ENCODE results near the gene CD22.

The CD22 gene

DNA sequence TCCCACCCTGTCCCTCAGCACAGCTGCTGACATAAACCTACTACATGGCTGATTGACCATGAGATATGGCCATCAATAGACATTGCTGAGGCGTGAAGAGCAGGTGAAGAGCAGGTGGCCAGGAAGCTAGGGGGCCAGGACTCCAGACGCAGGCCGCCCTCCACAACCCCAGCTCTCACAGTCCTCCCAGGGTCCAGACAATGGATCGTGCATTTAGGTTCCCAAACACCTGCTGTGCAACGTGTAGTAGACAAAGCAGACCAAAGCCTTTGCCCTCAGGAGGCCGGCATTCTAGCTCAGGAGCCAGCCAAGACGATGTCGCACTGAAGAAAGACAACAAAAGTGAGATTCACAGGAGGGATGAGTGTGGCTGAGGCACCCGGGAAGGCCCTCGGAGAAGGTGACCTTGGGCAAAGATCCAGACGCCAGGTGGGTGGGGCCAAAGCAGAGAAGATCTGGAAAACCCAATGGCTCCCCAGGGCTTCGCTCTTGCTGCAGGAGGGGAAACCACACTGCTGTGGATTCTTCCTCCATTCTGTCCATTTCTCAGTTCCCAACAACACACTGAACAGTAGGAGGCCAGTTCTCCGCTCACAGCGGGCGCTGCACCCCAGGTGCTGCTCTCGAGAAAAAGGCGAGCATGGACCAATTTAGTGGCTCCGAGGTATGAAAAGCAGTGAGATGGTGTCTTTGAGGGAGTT lies 20.1 kb downstream of the CD22 start:
- TF ChIP-seq, protein P1, sequence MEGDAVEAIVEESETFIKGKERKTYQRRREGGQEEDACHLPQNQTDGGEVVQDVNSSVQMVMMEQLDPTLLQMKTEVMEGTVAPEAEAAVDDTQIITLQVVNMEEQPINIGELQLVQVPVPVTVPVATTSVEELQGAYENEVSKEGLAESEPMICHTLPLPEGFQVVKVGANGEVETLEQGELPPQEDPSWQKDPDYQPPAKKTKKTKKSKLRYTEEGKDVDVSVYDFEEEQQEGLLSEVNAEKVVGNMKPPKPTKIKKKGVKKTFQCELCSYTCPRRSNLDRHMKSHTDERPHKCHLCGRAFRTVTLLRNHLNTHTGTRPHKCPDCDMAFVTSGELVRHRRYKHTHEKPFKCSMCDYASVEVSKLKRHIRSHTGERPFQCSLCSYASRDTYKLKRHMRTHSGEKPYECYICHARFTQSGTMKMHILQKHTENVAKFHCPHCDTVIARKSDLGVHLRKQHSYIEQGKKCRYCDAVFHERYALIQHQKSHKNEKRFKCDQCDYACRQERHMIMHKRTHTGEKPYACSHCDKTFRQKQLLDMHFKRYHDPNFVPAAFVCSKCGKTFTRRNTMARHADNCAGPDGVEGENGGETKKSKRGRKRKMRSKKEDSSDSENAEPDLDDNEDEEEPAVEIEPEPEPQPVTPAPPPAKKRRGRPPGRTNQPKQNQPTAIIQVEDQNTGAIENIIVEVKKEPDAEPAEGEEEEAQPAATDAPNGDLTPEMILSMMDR (conservative IDR thresholded peaks at IDR 0.05; ENCODE audit: low read depth), result no peak
- no peak overlapping the region for H3K27ac ChIP-seq
- POLR2A ChIA-PET (ENCODE audit: low non-redundant PET), result no interaction called here
- no peak for DNase-seq (ENCODE audit: low spot score)
- CTCF ChIA-PET, result interaction anchor here (1.8 kb wide), 1 partner anchor 146 kb away, joined by 8 read pairs; no protein-coding TSS in a partner anchor

DNA sequence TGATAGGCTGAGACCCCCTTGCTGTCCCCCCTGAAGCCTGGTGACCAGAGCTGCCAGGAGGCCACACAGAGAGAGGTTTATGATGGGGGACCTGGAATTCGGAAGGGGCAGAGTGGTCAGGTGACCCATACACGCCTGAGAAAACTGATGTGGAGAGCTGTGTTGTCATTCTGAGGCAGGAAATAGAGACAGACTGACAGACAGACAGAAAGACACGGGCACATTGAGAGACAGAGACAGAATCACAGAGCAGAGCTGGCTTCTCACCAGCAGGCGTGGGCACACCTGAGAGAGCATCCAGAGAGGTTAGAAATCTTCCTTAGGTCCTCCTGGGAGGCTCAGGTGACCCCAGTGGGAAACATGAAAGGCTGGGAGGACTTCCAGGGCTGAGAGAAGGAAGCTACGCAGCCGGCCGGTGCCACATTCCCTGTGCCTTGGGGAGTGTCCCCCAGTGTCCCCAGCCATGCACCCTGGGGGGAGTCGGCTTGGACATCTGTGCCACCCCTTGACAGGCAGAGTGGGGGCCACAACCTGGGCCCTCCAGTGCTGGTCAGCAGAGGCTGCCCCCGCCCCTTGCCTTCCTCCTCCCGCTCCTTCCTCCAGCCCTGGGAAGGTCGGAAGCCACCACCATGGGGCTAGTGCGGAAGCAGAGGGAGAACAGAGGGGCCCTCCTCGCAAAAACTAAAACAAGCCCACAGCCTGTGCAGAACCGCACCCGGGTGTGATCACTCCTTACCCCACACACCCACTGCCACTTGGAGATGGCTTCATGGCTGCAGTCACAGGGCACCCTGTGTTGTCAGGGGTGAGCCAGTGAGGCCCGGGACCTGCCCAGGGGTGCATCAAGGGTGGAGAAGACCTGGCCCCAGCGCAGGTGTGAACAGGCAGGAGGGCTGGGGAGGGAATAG lies 20.9 kb downstream of the CD22 start:
- no peak overlapping the region for H3K27ac ChIP-seq
- DNase-seq (ENCODE audit: low spot score), result no peak
- CTCF ChIA-PET, result interaction anchor here (0.6 to 1.8 kb wide), 2 partner anchors 75 to 145 kb away, joined by 3 to 8 read pairs; no protein-coding TSS in a partner anchor
- TF ChIP-seq, protein P1 (conservative IDR thresholded peaks at IDR 0.05; ENCODE audit: low read depth), result no peak
- POLR2A ChIA-PET (ENCODE audit: low non-redundant PET), result no interaction called here

DNA sequence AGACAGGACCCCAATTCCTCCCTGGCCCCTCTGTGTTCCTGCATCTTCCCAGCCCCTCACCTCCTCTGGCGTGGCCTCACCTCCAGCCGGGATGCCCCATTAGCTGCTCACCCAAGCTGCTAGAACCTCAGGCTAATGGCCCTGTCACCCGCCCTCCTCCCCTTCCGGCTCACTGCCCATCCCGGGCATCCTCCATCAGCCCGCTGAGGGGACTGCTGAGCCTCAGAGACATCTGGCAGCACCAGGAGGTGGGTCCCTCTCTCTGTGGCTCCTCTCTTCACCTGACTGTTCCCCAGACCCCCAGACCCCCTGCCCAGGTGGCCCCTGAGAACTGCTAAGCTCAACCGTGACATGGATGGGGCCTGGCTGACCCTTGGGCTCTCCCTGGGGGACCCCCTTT lies 21.6 kb downstream of the CD22 start:
- TF ChIP-seq, protein P1 (conservative IDR thresholded peaks at IDR 0.05; ENCODE audit: low read depth), result no peak

DNA sequence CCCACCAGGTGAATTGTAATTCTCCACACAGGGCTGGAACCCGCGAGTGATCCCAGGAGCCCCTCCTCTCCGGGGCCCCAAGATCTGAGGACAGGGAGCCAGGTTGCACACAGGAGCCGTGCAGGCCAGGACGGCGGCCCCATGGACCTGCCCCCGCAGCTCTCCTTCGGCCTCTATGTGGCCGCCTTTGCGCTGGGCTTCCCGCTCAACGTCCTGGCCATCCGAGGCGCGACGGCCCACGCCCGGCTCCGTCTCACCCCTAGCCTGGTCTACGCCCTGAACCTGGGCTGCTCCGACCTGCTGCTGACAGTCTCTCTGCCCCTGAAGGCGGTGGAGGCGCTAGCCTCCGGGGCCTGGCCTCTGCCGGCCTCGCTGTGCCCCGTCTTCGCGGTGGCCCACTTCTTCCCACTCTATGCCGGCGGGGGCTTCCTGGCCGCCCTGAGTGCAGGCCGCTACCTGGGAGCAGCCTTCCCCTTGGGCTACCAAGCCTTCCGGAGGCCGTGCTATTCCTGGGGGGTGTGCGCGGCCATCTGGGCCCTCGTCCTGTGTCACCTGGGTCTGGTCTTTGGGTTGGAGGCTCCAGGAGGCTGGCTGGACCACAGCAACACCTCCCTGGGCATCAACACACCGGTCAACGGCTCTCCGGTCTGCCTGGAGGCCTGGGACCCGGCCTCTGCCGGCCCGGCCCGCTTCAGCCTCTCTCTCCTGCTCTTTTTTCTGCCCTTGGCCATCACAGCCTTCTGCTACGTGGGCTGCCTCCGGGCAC lies 22.6 kb downstream of the CD22 start:
- CTCF ChIA-PET, result interaction anchor here (0.8 to 1.9 kb wide), 2 partner anchors 53 to 142 kb away, joined by 3 to 6 read pairs; no protein-coding TSS in a partner anchor
- no peak for DNase-seq (ENCODE audit: low spot score)
- POLR2A ChIA-PET (ENCODE audit: low non-redundant PET), result no interaction called here
- H3K27ac ChIP-seq, result no peak overlapping the region
- TF ChIP-seq, protein P1 (conservative IDR thresholded peaks at IDR 0.05; ENCODE audit: low read depth), result no peak

More for the DNA sequence above, 21.6 kb downstream of the CD22 start:
- ChIA-PET CTCF (interaction anchor here (0.6 to 0.8 kb wide), 2 partner anchors 54 to 76 kb away, joined by 3 read pairs; no protein-coding TSS in a partner anchor), POLR2A (ENCODE audit: low non-redundant PET) (no interaction called here)
- DNase-seq (ENCODE audit: low spot score), result no peak
- no peak overlapping the region for H3K27ac ChIP-seq

DNA sequence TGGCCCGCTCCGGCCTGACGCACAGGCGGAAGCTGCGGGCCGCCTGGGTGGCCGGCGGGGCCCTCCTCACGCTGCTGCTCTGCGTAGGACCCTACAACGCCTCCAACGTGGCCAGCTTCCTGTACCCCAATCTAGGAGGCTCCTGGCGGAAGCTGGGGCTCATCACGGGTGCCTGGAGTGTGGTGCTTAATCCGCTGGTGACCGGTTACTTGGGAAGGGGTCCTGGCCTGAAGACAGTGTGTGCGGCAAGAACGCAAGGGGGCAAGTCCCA lies 23.1 kb downstream of the CD22 start:
- DNase-seq (ENCODE audit: low spot score), result no peak
- TF ChIP-seq, protein P1 (conservative IDR thresholded peaks at IDR 0.05; ENCODE audit: low read depth), result no peak
- ChIA-PET CTCF (interaction anchor here (0.6 to 2.7 kb wide), 14 partner anchors 10 to 560 kb away, joined by 3 to 52 read pairs (median 4); no protein-coding TSS in a partner anchor), POLR2A (ENCODE audit: low non-redundant PET) (no interaction called here)
- no peak overlapping the region for H3K27ac ChIP-seq

Measured in RWPE1 (cell line).